ENCODE data around the gene TCERG1L.

DNA sequence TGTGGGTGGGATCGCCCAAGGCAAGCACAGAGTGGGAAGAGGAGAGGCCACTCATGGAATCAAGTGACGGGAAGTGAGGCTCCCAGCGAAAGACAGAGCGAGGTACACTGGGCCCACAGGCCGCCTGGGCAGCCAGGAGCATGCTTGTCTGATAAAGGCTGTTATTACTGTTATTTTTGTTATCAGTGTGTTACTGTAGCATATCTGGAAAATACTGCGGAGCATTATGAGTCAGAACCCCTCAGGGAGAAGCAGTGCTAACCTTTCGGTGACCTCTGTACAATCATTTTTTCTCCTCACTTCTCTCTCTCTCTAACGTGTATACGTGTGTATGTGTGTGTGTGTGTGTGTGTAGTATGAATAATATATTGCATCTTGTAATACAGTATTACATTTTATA is 3.8 kb upstream of the TCERG1L start:
- TF ChIP-seq, protein P1, sequence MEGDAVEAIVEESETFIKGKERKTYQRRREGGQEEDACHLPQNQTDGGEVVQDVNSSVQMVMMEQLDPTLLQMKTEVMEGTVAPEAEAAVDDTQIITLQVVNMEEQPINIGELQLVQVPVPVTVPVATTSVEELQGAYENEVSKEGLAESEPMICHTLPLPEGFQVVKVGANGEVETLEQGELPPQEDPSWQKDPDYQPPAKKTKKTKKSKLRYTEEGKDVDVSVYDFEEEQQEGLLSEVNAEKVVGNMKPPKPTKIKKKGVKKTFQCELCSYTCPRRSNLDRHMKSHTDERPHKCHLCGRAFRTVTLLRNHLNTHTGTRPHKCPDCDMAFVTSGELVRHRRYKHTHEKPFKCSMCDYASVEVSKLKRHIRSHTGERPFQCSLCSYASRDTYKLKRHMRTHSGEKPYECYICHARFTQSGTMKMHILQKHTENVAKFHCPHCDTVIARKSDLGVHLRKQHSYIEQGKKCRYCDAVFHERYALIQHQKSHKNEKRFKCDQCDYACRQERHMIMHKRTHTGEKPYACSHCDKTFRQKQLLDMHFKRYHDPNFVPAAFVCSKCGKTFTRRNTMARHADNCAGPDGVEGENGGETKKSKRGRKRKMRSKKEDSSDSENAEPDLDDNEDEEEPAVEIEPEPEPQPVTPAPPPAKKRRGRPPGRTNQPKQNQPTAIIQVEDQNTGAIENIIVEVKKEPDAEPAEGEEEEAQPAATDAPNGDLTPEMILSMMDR (IDR thresholded peaks at IDR 0.05; ENCODE audit: poor library complexity), result no peak
- TF ChIP-seq EZH2 (IDR thresholded peaks at IDR 0.05; ENCODE audit: borderline replicate concordance), result no peak
- TF ChIP-seq EZH2phosphoT487 (IDR thresholded peaks at IDR 0.05; ENCODE audit: low read depth, severe bottlenecking, unreplicated experiment), result no peak
